ENCODE results near the gene SH3BP5L. TPM values are rescaled to one million over a fixed set of nuclear protein-coding genes. Genes with fewer than 3 reads are reported as not detected.

The SH3BP5L gene
- total and polyA plus RNA-seq, 2 of the 13 experiments (the other 11 are each of a cell fraction or from before 2014, with no cell fraction given) = 10.3 to 14.9 TPM

DNA sequence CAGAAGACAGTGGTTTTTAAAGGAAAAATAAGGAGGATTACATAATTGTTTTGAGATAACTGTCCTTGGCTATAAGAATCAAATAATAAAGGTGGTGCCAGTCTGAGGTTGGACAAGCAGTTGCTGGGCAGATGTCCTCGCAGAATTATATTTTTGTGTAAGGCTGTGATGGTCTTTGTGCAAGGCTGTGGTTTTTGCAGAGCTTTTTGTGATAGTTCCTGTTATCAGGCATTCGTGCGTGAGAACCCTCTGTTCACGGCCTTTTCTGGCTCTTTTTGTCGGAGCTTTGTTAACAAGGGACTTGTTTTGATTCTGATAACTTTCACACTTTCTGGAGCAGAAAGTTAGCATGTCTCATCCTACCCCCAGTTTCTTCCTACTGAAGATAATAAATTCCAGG, 33.4 kb downstream of the SH3BP5L start:
- no peak for DNase-seq (ENCODE audit: low spot score)
- Histone ChIP-seq H3K27me3 (ENCODE audit: control insufficient read depth in 1 of 2, insufficient read depth in 2 of 2, low read length in 2 of 2) (no peaks in the 10 kb centered on the region; a peak in 1 of 5 replicates), H3K36me3 (replicated peaks in 1 of 2; ENCODE audit: control insufficient read depth in 1 of 2, insufficient read depth in 2 of 2, low read length in 2 of 2) (no peaks in the 10 kb centered on the region), H3K9ac (ENCODE audit: insufficient read depth, low read depth, low read length) (no peak overlapping the region), H4K20me1 (ENCODE audit: insufficient read depth, low read length) (no peaks in the 10 kb centered on the region), H3K4me1 (ENCODE audit: insufficient read depth, low read length) (0 out of 2 replicates have a peak, but pooled peaks cover 4% of the 10 kb centered on the region), H3K79me2 (ENCODE audit: insufficient read depth, low read length) (no peaks in the 10 kb centered on the region), H3K4me2 (ENCODE audit: low read depth, low read length) (no peak overlapping the region), H3K4me3 (replicated peaks in 1 of 3; ENCODE audit: insufficient read depth in 1 of 3, low read depth in 2 of 3, low read length in 3 of 3) (no peak overlapping the region), H3K27ac (ENCODE audit: extremely low read length, insufficient read depth, low read length) (no peak overlapping the region), H3K9me3 (ENCODE audit: low read length) (no peaks in the 10 kb centered on the region), H2AFZ (ENCODE audit: low read length) (no peak overlapping the region)
- 69% methylated on average over 5 of the region's 5 CpGs for WGBS (ENCODE audit: low lambda C conversion rate)
- ChIA-PET POLR2A (no interaction called here), CTCF (ENCODE audit: low intra/inter-chr PET ratio, low total read pairs) (no interaction called here)
- no TSS peak for BruUV-seq (replicated peaks)
- no peak for FAIRE-seq
- in situ Hi-C loops (cut with HindIII; ENCODE audit: extremely low pct_ligation_motif_present, low pct_unique_long_range_greater_than_20kb) = no loop called here
- TF ChIP-seq ZMAT3 (CRISPR knock-in tag; conservative IDR thresholded peaks at IDR 0.05) (no peak), ZFX (CRISPR knock-in tag; IDR thresholded peaks at IDR 0.05; ENCODE audit: low read depth) (no peak), ZNF790 (CRISPR knock-in tag; IDR thresholded peaks at IDR 0.05; ENCODE audit: borderline replicate concordance) (no peak)
- intact Hi-C loops (cut with micrococcal nuclease; ENCODE audit: unreplicated experiment) = loop anchor here (5.0 kb wide), 2 partner anchors 35 to 95 kb away; partner anchors contain the start of gene LYPD8
- ATAC-seq = no peak

DNA sequence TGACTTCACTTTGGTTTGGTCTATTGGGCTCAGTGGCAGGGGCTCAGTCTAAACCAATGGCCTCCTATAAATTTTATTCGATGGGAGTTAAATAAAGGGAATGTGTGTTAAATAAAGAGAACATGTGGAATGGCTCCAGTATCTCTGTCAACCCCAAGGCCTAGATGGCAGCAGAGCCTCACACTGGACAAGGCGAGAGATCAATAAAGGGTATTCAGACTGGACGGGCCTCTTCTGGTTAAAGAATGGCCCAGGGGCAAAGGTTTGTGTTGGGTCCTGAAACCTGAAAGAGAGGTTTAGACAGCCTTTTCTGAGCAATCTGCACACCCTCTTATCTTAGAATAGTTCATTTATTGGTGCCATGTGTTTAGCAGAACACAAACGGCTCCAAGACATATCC, 34.7 kb downstream of the SH3BP5L start:
- 0 out of 2 replicates have a peak, but pooled peaks cover 4% of the 10 kb centered on the region for H3K4me1 ChIP-seq (ENCODE audit: insufficient read depth, low read length)
- H3K27me3 ChIP-seq (ENCODE audit: control insufficient read depth in 1 of 2, insufficient read depth in 2 of 2, low read length in 2 of 2) = no peaks in the 10 kb centered on the region; a peak in 1 of 5 replicates
- FAIRE-seq (peak; percentile 52), ATAC-seq (peak; percentile 97), DNase-seq (ENCODE audit: low spot score) (peak; percentile 11)
- H4K20me1 ChIP-seq (ENCODE audit: insufficient read depth, low read length) = no peaks in the 10 kb centered on the region
- H3K36me3 ChIP-seq (replicated peaks in 1 of 2; ENCODE audit: control insufficient read depth in 1 of 2, insufficient read depth in 2 of 2, low read length in 2 of 2) = no peaks in the 10 kb centered on the region
- intact Hi-C loops (cut with micrococcal nuclease; ENCODE audit: unreplicated experiment) = loop anchor here (5.0 kb wide), 2 partner anchors 34 to 94 kb away; partner anchors contain the start of gene LYPD8
- WGBS (ENCODE audit: low lambda C conversion rate) = 2% methylated on average over 4 of the region's 4 CpGs
- no peaks in the 10 kb centered on the region for H3K9me3 ChIP-seq (ENCODE audit: low read length)
- H3K79me2 ChIP-seq (ENCODE audit: insufficient read depth, low read length) = no peaks in the 10 kb centered on the region
- no peak overlapping the region for H3K27ac ChIP-seq (ENCODE audit: extremely low read length, insufficient read depth, low read length)
- no TSS peak for BruUV-seq (replicated peaks)
- POLR2A ChIA-PET = no interaction called here
- H2AFZ ChIP-seq (ENCODE audit: low read length) = no peak overlapping the region
- H3K4me3 ChIP-seq (replicated peaks in 1 of 3; ENCODE audit: insufficient read depth in 1 of 3, low read depth in 2 of 3, low read length in 3 of 3) = no peak overlapping the region
- no peak overlapping the region for H3K4me2 ChIP-seq (ENCODE audit: low read depth, low read length)
- H3K9ac ChIP-seq (ENCODE audit: insufficient read depth, low read depth, low read length) = no peak overlapping the region
- in situ Hi-C loops (cut with HindIII; ENCODE audit: extremely low pct_ligation_motif_present, low pct_unique_long_range_greater_than_20kb) = no loop called here
- CTCF ChIA-PET (ENCODE audit: low intra/inter-chr PET ratio, low total read pairs) = no interaction called here
- TF ChIP-seq GTF3A (CRISPR knock-in tag; conservative IDR thresholded peaks at IDR 0.05) (no peak), ZNF383 (CRISPR knock-in tag; IDR thresholded peaks at IDR 0.05; ENCODE audit: borderline replicate concordance) (no peak), SSRP1 (CRISPR knock-in tag; IDR thresholded peaks at IDR 0.05) (no peak), ONECUT2 (CRISPR knock-in tag; IDR thresholded peaks at IDR 0.05) (peak; percentile 76), KDM4B (CRISPR knock-in tag; IDR thresholded peaks at IDR 0.05) (no peak), HNRNPH1 (optimal IDR thresholded peaks at IDR 0.05; ENCODE audit: low read depth, low read length) (no peak), SRSF4 (IDR thresholded peaks at IDR 0.05; ENCODE audit: low read depth, low read length, poor library complexity, severe bottlenecking) (no peak), PAWR (CRISPR knock-in tag; IDR thresholded peaks at IDR 0.05; ENCODE audit: borderline replicate concordance) (no peak)
- TF ChIP-seq, protein P1, sequence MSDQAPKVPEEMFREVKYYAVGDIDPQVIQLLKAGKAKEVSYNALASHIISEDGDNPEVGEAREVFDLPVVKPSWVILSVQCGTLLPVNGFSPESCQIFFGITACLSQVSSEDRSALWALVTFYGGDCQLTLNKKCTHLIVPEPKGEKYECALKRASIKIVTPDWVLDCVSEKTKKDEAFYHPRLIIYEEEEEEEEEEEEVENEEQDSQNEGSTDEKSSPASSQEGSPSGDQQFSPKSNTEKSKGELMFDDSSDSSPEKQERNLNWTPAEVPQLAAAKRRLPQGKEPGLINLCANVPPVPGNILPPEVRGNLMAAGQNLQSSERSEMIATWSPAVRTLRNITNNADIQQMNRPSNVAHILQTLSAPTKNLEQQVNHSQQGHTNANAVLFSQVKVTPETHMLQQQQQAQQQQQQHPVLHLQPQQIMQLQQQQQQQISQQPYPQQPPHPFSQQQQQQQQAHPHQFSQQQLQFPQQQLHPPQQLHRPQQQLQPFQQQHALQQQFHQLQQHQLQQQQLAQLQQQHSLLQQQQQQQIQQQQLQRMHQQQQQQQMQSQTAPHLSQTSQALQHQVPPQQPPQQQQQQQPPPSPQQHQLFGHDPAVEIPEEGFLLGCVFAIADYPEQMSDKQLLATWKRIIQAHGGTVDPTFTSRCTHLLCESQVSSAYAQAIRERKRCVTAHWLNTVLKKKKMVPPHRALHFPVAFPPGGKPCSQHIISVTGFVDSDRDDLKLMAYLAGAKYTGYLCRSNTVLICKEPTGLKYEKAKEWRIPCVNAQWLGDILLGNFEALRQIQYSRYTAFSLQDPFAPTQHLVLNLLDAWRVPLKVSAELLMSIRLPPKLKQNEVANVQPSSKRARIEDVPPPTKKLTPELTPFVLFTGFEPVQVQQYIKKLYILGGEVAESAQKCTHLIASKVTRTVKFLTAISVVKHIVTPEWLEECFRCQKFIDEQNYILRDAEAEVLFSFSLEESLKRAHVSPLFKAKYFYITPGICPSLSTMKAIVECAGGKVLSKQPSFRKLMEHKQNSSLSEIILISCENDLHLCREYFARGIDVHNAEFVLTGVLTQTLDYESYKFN (CRISPR knock-in tag; conservative IDR thresholded peaks at IDR 0.05) = 0 out of 2 replicates have a peak, but pooled peaks have one; percentile 16
- TF ChIP-seq, protein P2, sequence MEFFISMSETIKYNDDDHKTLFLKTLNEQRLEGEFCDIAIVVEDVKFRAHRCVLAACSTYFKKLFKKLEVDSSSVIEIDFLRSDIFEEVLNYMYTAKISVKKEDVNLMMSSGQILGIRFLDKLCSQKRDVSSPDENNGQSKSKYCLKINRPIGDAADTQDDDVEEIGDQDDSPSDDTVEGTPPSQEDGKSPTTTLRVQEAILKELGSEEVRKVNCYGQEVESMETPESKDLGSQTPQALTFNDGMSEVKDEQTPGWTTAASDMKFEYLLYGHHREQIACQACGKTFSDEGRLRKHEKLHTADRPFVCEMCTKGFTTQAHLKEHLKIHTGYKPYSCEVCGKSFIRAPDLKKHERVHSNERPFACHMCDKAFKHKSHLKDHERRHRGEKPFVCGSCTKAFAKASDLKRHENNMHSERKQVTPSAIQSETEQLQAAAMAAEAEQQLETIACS (CRISPR knock-in tag; IDR thresholded peaks at IDR 0.05) = no peak
